GM19351 (cell line): Measurements from ENCODE around the gene SLIT1.
A peak's percentile ranks its signal among the peaks of the same experiment; 100 is the strongest.

Source experiments
- ATAC-seq: cut with Tn5 transposase; IDR thresholded peaks from one replicate; pipeline ENCODE4 v1.9.1; 2021; ENCODE audit warnings: mild to moderate bottlenecking, moderate library complexity; ENCODE audit not compliant: unreplicated experiment

The SLIT1 gene

GRCh38 chr10:97174941-97175340 is 10.8 kb downstream of the SLIT1 start:
- no peak for ATAC-seq

GRCh38 chr10:97174276-97174775 is 11.4 kb downstream of the SLIT1 start:
- ATAC-seq, result no peak

- no peak for ATAC-seq
These were observed 12.7 kb downstream of the SLIT1 start for GRCh38 chr10:97173036-97173435.

- ATAC-seq, result no peak
These were observed 14.8 kb downstream of the SLIT1 start for GRCh38 chr10:97171001-97171400.

- ATAC-seq, result no peak
These were observed 15.7 kb downstream of the SLIT1 start for GRCh38 chr10:97169911-97170693.

- ATAC-seq, result no peak
These were observed 16.7 kb downstream of the SLIT1 start for GRCh38 chr10:97169063-97169462.

- ATAC-seq, result no peak
These were observed 17.1 kb downstream of the SLIT1 start for GRCh38 chr10:97168645-97169044.

GRCh38 chr10:97165499-97165898 is 20.3 kb downstream of the SLIT1 start:
- no peak for ATAC-seq

GRCh38 chr10:97163781-97164501 is 21.8 kb downstream of the SLIT1 start:
- no peak for ATAC-seq

GRCh38 chr10:97163181-97163580 is 22.6 kb downstream of the SLIT1 start:
- ATAC-seq, result no peak

GRCh38 chr10:97159646-97160305 is 26.0 kb downstream of the SLIT1 start:
- no peak for ATAC-seq

- ATAC-seq, result peak; percentile 43
These were observed 28.1 kb downstream of the SLIT1 start for GRCh38 chr10:97157578-97158095.

- ATAC-seq, result no peak
These were observed 31.0 kb downstream of the SLIT1 start for GRCh38 chr10:97154781-97155180.

- ATAC-seq, result no peak
These were observed 31.6 kb downstream of the SLIT1 start for GRCh38 chr10:97154162-97154561.

GRCh38 chr10:97153270-97153850 is 32.4 kb downstream of the SLIT1 start:
- ATAC-seq, result no peak

- no peak for ATAC-seq
These were observed 34.3 kb downstream of the SLIT1 start for GRCh38 chr10:97151307-97151914.

GRCh38 chr10:97150616-97151015 is 35.1 kb downstream of the SLIT1 start:
- ATAC-seq, result no peak

- no peak for ATAC-seq
These were observed 35.7 kb downstream of the SLIT1 start for GRCh38 chr10:97150013-97150595.

- ATAC-seq, result no peak
These were observed 36.7 kb downstream of the SLIT1 start for GRCh38 chr10:97149079-97149531.

GRCh38 chr10:97144297-97144696 is 41.5 kb downstream of the SLIT1 start:
- ATAC-seq, result no peak
